ENCODE data around the gene OCA2.

OCA2 gene

GRCh38 chr15:27949089-27949488 is 150.0 kb downstream of the OCA2 start:
- DNase-seq (ENCODE audit: low read depth in 2 of 2): no peak

DNA sequence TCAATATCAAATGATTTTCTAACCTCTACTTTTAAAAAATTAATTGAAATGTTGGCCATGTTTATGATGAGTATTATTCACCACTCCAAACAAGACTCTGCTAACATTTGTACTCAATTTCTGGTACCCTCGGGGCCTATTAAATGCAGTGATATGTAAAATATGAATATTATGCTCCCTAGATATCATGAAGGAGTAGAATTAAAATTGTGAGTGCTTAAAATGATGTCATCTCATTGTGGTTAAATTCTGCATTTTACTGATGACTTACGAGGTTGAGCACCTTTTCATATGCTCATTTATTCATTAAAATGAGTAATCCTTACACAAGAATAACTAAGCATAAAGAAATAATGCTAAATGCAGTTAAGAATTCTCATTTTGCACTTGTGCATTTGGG is 159.9 kb downstream of the OCA2 start:
- DNase-seq (ENCODE audit: low read depth in 2 of 2): no peak

- DNase-seq (ENCODE audit: low read depth in 2 of 2): no peak
Observed at GRCh38 chr15:27937851-27938250, 161.3 kb downstream of the OCA2 start.

DNA sequence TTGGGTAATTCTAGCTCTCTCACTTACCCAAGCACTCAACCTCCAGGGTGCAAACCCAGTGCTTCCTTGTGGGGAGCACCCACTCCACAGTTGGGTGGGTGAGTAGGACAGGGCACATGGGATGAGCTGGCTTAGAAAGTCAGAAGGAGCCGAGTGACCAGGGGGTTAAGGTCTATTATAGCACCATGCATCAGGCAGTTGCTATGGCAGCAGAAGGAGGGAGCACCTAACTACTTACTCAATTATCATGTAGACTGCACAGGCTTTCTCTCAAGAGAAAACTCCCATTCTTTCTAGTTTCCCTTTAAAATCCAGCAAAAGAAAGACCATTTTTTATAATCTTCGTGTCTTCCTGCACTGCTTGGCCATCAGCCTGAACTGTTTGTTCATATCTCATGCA is 163.0 kb downstream of the OCA2 start:
- DNase-seq (ENCODE audit: low read depth in 2 of 2): no peak

DNA sequence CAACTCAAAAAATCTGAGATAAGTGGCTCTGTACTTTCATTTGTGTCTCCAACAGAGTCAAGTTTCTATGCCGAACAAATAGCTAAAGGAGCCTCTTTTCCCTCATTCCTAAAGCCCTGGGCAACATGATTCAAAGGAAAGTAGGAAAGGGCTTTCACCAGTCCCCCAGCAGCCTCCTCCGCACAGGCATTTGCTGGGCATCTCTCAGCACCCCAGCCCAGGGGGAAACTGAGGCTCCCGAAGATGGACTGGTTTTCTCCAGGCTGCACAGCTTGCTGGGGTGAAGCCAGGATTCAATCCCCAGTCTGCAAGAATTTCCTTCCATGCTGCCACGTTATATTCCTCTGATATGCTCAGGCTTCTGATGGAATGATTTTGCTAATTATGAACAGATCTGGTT is 163.8 kb downstream of the OCA2 start:
- DNase-seq (ENCODE audit: low read depth in 2 of 2): no peak

GRCh38 chr15:27934782-27935181 is 164.3 kb downstream of the OCA2 start:
- no peak for DNase-seq (ENCODE audit: low read depth in 2 of 2)

DNA sequence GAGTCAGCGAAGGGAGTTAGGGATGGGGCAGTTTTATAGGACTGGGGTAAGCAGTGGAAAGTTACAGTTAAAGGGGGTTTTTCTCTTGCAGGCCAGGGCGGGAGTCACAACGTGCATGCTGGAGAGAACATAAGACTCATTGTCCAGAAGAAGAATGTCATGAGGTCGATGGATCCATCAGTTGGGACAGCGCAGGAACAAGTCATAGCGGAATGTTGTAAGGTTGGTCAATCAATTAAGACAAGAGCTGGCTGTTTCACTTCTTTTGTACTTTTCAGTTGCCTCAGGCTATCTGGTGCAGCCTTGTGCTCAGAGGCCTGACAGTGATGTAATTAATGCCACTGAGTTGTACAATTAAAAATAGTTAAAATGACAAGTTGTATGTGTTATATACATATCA is 165.6 kb downstream of the OCA2 start:
- DNase-seq (ENCODE audit: low read depth in 2 of 2): no peak

- no peak for DNase-seq (ENCODE audit: low read depth in 2 of 2)
Observed at GRCh38 chr15:27932600-27932999, 166.5 kb downstream of the OCA2 start.

GRCh38 chr15:27928386-27928785 is 170.7 kb downstream of the OCA2 start:
- no peak for DNase-seq (ENCODE audit: low read depth in 2 of 2)

- DNase-seq (ENCODE audit: low read depth in 2 of 2): no peak
Observed at GRCh38 chr15:27912283-27912682, 186.8 kb downstream of the OCA2 start.

DNA sequence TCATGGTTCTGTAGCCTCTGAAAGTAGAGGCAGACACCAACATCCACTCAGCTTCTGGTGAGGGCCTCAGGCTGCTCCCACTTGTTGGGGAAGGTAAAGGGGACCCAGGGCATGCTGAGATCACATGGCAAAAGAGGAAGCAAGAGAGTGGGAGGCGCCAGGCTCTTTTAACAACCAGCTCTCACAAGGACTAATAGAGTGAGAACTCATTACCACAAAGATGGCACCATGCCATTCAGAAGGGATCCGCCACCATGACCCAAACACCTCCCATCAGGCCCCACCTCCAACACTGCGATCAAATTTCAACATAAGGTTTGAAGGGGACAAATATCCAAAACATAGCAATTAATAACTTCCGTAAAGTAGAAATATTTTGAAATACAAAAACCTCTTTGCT is 192.3 kb downstream of the OCA2 start:
- no peak for DNase-seq (ENCODE audit: low read depth in 2 of 2)

DNA sequence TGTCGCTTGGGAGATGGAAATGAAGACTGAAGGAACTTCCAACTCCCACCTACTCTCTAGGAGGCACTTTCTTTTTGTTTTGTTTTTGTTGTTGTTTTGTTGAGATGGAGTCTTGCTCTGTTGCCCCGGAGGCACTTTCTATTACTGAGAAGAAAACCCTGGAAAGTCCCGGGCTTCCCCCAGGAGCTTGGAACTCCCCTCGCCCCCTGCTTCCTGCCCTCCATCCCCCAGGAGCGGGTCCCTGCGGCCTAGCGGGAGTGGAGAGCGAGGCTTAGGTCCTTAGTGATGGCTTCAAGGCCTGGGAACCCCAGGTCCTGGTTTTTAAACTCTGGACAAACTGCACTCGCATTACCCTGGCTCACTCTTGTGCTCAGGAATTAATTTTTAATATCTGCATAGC is 195.7 kb downstream of the OCA2 start:
- DNase-seq (ENCODE audit: low read depth in 2 of 2): no peak

DNA sequence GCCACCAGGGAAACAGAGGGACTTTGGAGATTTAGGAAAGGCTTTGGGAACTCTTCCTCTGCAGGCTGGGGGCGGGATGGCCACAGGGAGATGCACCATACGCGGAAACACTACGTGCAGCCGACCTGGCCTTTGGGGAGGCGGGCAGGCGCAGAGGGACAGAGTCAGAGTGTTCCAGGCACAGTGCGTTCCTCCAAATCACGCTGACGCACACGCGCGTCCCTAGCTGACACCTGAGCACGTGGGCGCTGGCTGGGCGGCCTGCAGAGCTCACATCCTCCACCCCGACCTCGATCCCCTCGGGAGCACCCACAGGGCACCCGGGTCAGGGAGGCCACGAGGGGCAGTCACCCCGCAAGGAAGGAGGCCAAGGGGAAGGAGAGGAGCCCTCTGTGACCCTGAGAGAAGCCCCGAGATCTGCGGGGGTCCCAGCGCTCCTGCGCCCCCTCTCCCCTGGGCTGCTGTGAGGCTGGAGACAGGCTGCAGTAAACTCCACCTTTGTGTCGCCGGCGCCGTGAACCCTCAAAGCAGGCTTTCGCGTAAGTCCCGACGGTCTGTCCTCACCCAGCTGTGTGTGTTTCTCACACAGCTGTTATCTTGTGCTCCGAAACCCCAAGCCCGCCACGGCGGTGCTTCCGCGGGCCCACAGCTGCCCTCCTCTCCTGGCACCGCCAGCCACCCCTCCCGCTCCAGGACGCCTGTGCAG is 196.3 kb downstream of the OCA2 start:
- no peak for DNase-seq (ENCODE audit: low read depth in 2 of 2)

- DNase-seq (ENCODE audit: low read depth in 2 of 2): no peak
Observed at GRCh38 chr15:27899583-27900285, 199.4 kb downstream of the OCA2 start.

- no peak for DNase-seq (ENCODE audit: low read depth in 2 of 2)
Observed at GRCh38 chr15:27897481-27897880, 201.6 kb downstream of the OCA2 start.

DNA sequence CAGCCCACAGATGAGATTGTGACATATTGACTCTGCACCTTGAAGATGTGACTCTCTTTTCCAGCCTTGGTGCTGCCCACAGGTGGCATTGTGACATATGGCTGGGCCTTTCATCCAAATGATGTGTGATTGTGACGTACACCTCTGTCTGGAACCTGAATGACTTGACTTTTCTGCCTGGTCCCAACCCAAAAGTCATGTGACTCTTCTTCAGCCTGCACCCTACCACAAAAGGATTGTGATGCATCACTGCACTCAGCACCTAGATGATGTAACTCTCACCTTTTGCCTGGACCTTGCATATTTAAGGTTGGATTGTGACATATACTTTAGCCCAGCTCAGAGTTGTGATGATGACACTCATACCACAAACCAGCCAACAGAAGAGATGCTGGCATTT is 204.5 kb downstream of the OCA2 start:
- no peak for DNase-seq (ENCODE audit: low read depth in 2 of 2)

DNA sequence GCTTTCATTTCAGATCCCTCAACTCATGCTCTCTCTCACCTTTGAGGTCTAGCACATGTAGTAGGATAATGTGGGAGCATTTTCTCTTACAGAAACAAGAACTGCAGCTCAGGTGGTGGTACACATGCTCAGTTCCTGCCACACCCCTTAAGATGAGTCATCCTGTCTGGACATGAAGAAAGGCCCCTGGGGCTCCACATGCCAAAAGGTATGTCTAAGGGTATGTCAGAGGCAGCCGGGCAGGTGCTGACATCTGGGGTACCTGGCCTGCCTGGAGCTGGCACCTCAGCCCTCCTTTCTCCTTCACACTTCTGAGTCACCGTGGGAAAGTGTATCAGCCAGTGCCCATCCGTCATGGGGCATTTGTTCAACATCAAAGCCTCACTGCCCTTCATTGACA is 209.9 kb downstream of the OCA2 start:
- DNase-seq (ENCODE audit: low read depth in 2 of 2): no peak

- DNase-seq (ENCODE audit: low read depth in 2 of 2): no peak
Observed at GRCh38 chr15:27885201-27885600, 213.9 kb downstream of the OCA2 start.

- no peak for DNase-seq (ENCODE audit: low read depth in 2 of 2)
Observed at GRCh38 chr15:27884726-27885125, 214.4 kb downstream of the OCA2 start.

GRCh38 chr15:27878841-27879240 is 220.3 kb downstream of the OCA2 start:
- DNase-seq (ENCODE audit: low read depth in 2 of 2): no peak

DNA sequence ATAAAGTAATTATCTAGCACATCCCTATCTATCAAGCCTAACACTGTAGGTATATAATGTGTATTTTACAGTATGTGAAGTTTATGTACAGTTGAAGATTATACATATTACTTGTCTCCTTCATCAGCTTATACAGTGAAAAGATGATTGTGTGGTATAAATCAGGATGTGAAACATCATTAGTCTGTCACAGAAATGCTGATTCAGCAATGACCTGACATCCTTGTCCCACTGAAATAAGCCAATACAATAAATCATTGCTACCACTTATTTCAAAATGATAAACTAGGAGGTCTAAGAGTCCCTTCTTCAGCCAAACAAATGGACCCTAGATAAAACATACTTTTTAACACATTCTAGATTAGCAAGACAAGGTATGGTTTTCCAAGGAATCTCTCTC is 225.3 kb downstream of the OCA2 start:
- no peak for DNase-seq (ENCODE audit: low read depth in 2 of 2)

DNA sequence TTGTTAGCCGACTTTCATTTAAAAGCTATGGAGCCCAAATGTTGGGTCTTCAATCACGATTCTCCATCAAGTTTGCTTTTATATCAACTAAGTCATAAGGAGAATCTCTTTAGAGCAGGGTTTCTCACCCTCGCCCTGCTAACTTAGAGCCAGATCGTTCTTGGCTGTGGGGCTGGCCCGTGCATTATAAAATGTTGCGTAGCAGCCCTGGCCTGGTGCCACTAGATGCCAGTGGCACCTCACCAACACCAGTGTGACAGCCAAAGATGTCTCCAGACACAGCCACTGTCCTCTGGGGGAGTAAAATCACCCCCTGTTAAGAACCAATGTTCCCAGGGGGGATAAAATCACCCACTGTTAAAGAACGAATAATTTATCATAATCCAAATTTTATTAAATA is 226.1 kb downstream of the OCA2 start:
- DNase-seq (ENCODE audit: low read depth in 2 of 2): no peak

DNA sequence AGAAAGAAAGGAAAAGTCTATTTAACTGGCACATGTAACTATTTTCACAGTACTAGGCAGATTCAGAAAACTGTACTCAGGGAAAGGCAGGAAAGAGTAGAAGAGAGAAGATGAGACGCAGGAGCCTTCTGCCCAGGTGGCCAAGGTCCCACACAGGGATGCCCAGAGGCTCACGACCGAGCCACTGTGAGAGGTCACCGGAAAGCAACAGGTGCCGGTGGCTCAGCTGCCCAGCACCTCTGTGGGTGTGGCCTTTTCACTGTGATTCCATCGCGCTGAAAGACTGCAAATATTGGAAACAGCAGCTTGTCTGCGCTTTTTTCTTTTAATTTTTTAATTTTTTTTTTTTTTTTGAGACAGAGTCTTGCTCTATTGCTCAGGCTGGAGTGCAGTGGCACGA is 226.8 kb downstream of the OCA2 start:
- no peak for DNase-seq (ENCODE audit: low read depth in 2 of 2)

DNA sequence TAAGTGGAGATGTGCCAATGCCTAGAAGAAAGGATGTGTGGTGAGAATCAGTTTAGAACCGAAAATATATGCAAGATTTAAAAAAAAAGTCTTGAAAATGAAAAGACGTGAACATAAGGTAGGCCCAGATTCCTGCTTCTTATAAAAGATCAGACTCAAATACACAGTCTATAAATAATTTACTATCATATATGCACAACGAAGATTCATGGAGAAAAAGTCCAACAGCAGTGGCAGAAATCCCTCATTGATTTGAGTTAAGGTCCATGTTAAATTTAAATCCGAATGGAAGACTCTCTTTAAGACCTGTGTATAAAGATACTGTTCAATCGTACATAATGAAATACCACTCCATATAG is 227.2 kb downstream of the OCA2 start:
- DNase-seq (ENCODE audit: low read depth in 2 of 2): no peak
